A673 (cell line): ENCODE measurements around the gene KATNB1.

Source experiments
- EZH2 ChIP-seq: fragments of 200-600 bp; sonication (generic); IDR thresholded peaks from 2 replicates; pipeline ENCODE4 v1.6.1; 2017; ENCODE audit warnings: borderline replicate concordance, low read depth, mild to moderate bottlenecking, mixed read lengths, antibody characterized with exemption, low read length; ENCODE audit not compliant: poor library complexity, severe bottlenecking
- TF ChIP-seq, protein P1 (sequence below): fragments of 300-800, 200-600 bp; sonication (generic); conservative IDR thresholded peaks from 2 replicates; pipeline ENCODE4 v1.5.1; 2017; ENCODE audit warnings: low read depth, mild to moderate bottlenecking, antibody characterized with exemption, low read length, moderate library complexity, mixed read lengths

GRCh38 chr16:57694231-57694724 lies 41.3 kb upstream of the KATNB1 start:
- no peak for TF ChIP-seq EZH2
- TF ChIP-seq, protein P1, sequence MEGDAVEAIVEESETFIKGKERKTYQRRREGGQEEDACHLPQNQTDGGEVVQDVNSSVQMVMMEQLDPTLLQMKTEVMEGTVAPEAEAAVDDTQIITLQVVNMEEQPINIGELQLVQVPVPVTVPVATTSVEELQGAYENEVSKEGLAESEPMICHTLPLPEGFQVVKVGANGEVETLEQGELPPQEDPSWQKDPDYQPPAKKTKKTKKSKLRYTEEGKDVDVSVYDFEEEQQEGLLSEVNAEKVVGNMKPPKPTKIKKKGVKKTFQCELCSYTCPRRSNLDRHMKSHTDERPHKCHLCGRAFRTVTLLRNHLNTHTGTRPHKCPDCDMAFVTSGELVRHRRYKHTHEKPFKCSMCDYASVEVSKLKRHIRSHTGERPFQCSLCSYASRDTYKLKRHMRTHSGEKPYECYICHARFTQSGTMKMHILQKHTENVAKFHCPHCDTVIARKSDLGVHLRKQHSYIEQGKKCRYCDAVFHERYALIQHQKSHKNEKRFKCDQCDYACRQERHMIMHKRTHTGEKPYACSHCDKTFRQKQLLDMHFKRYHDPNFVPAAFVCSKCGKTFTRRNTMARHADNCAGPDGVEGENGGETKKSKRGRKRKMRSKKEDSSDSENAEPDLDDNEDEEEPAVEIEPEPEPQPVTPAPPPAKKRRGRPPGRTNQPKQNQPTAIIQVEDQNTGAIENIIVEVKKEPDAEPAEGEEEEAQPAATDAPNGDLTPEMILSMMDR = no peak
